ENCODE results near the gene APOBEC3B. TPM values are rescaled to one million over a fixed set of nuclear protein-coding genes. Genes with fewer than 3 reads are reported as not detected.

The APOBEC3B gene
- total and polyA plus RNA-seq, 9 of the 15 experiments (the other 6 are each of a cell fraction or from before 2014, with no cell fraction given) = 5.9 to 166 (median 43.2) TPM

DNA sequence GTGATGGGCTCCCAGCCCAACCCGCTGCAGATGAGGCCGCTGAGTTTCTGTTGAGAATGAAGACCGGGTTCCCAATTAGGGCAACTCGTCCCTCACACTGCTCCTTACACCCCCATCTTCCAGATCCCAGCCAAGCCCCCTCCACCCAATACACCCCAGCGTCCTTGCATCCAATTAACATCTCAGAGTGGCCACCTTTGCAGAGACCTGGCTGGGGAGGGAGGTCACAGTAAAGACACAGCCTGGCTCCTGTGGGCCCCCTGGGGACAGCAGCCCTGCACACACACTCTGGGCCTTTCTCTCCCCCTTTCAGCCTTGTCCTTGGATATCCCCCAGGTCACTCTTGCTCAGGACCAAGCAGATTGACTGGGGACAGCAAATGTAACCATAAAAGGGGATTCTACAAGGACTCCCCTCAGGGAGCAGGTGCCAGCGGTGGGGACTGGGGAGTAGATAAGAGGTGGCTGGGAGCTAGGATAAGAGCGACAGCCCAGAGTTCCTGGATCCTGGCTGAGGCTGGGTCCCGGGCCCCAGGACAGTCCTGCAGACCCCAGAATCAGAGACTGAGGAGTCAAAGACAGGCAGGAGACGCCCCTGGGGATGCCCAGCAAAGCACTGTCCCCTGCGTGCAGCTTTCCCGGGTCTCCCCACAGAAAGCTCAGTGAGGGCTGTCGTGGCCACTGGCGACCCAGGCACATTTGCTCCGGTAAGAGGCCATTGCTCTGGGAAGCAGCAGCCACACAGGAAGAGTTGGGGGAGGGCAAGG, 16.4 kb upstream of the APOBEC3B start:
- no TSS peak for BruUV-seq (replicated peaks)
- peak; percentile 12; the same call in 1 of the 2 replicates for TF ChIP-seq EP300 (IDR thresholded peaks at IDR 0.05; ENCODE audit: low read length)
- TF ChIP-seq MTA2 (IDR thresholded peaks at IDR 0.05; ENCODE audit: low read depth) = 0 out of 2 replicates have a peak, but pooled peaks have one; percentile 22
- TF ChIP-seq RAD51 (IDR thresholded peaks at IDR 0.05; ENCODE audit: borderline replicate concordance, low read depth) = no peak
- peak; percentile 67 for TF ChIP-seq TCF3 (CRISPR knock-in tag; IDR thresholded peaks at IDR 0.05)
- TF ChIP-seq, protein P1, sequence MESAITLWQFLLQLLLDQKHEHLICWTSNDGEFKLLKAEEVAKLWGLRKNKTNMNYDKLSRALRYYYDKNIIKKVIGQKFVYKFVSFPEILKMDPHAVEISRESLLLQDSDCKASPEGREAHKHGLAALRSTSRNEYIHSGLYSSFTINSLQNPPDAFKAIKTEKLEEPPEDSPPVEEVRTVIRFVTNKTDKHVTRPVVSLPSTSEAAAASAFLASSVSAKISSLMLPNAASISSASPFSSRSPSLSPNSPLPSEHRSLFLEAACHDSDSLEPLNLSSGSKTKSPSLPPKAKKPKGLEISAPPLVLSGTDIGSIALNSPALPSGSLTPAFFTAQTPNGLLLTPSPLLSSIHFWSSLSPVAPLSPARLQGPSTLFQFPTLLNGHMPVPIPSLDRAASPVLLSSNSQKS (CRISPR knock-in tag; IDR thresholded peaks at IDR 0.05) = no peak
- no peak for TF ChIP-seq GTF2A2 (tag; IDR thresholded peaks at IDR 0.05)
- TF ChIP-seq, protein P2, sequence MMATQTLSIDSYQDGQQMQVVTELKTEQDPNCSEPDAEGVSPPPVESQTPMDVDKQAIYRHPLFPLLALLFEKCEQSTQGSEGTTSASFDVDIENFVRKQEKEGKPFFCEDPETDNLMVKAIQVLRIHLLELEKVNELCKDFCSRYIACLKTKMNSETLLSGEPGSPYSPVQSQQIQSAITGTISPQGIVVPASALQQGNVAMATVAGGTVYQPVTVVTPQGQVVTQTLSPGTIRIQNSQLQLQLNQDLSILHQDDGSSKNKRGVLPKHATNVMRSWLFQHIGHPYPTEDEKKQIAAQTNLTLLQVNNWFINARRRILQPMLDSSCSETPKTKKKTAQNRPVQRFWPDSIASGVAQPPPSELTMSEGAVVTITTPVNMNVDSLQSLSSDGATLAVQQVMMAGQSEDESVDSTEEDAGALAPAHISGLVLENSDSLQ (IDR thresholded peaks at IDR 0.05) = no peak
- peak; percentile 64 for TF ChIP-seq ARID1B (IDR thresholded peaks at IDR 0.05)
- no peak for TF ChIP-seq SIRT6 (IDR thresholded peaks at IDR 0.05; ENCODE audit: low read depth, low read length)
- no peak for TF ChIP-seq ZNF586 (CRISPR knock-in tag; conservative IDR thresholded peaks at IDR 0.05)
- TF ChIP-seq SREBF1 (IDR thresholded peaks at IDR 0.05; ENCODE audit: borderline replicate concordance, low read depth, low read length) = no peak
- TF ChIP-seq RBM14 (IDR thresholded peaks at IDR 0.05; ENCODE audit: borderline replicate concordance, insufficient read depth, low read depth, low read length) = no peak
- TF ChIP-seq PRMT5 (CRISPR knock-in tag; IDR thresholded peaks at IDR 0.05) = no peak
- no peak for TF ChIP-seq BDP1 (IDR thresholded peaks at IDR 0.05; ENCODE audit: insufficient read depth, insufficient read length)
- no peak for TF ChIP-seq RBM25 (IDR thresholded peaks at IDR 0.05; ENCODE audit: low read depth, low read length, severe bottlenecking)
- TF ChIP-seq, protein P3, sequence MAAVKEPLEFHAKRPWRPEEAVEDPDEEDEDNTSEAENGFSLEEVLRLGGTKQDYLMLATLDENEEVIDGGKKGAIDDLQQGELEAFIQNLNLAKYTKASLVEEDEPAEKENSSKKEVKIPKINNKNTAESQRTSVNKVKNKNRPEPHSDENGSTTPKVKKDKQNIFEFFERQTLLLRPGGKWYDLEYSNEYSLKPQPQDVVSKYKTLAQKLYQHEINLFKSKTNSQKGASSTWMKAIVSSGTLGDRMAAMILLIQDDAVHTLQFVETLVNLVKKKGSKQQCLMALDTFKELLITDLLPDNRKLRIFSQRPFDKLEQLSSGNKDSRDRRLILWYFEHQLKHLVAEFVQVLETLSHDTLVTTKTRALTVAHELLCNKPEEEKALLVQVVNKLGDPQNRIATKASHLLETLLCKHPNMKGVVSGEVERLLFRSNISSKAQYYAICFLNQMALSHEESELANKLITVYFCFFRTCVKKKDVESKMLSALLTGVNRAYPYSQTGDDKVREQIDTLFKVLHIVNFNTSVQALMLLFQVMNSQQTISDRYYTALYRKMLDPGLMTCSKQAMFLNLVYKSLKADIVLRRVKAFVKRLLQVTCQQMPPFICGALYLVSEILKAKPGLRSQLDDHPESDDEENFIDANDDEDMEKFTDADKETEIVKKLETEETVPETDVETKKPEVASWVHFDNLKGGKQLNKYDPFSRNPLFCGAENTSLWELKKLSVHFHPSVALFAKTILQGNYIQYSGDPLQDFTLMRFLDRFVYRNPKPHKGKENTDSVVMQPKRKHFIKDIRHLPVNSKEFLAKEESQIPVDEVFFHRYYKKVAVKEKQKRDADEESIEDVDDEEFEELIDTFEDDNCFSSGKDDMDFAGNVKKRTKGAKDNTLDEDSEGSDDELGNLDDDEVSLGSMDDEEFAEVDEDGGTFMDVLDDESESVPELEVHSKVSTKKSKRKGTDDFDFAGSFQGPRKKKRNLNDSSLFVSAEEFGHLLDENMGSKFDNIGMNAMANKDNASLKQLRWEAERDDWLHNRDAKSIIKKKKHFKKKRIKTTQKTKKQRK (IDR thresholded peaks at IDR 0.05; ENCODE audit: borderline replicate concordance, low read depth, low read length) = no peak
- TF ChIP-seq RHOXF2B (CRISPR knock-in tag; conservative IDR thresholded peaks at IDR 0.05) = no peak

More for the DNA sequence above, 16.4 kb upstream of the APOBEC3B start:
- no peak for FAIRE-seq
- DNase-seq (ENCODE audit: extremely low read depth in 1 of 4, low spot score in 3 of 4) = peak in 3 of 4 experiments; percentile 27 to 37 (median 28)
- Histone ChIP-seq H3K9ac (ENCODE audit: insufficient read depth in 1 of 2, low read depth in 2 of 2, low read length in 2 of 2) (peak overlapping the region in 1 of 2 experiments; percentile 76; a peak in 2 of 4 replicates), H4K20me1 (replicated peaks; ENCODE audit: control insufficient read depth, insufficient read depth, low read length) (no peaks in the 10 kb centered on the region), H3K9me1 (ENCODE audit: control insufficient read depth, insufficient read depth, low read length) (no peaks in the 10 kb centered on the region), H3K79me2 (ENCODE audit: control insufficient read depth, insufficient read depth, low read length) (no peaks in the 10 kb centered on the region), H3K27ac (ENCODE audit: extremely low read depth, low read depth, low read length) (no peak overlapping the region), H3K36me3 (ENCODE audit: control insufficient read depth, insufficient read depth, low read length) (no peaks in the 10 kb centered on the region), H3K9me3 (replicated peaks; ENCODE audit: control insufficient read depth, insufficient read depth, low read depth, low read length) (no peaks in the 10 kb centered on the region), H3K27me3 (ENCODE audit: control insufficient read depth in 2 of 2, insufficient read depth in 2 of 2, low read length in 2 of 2) (peaks cover 0 to 22% of the 10 kb centered on the region in 2 experiments; a peak in 2 of 5 replicates), H3K4me2 (ENCODE audit: insufficient read depth, low read length) (peak overlapping the region; percentile 41; the same call in 1 of the 2 replicates), H3K4me1 (replicated peaks in 1 of 2; ENCODE audit: control insufficient read depth in 2 of 2, insufficient read depth in 2 of 2, low read length in 2 of 2) (peaks cover 10 to 37% of the 10 kb centered on the region in 2 experiments; a peak in 4 of 5 replicates), H2AFZ (ENCODE audit: low read depth, low read length) (no peak overlapping the region), H3K4me3 (no peak overlapping the region)
- peak; percentile 51 for ATAC-seq
- intact Hi-C loops (cut with micrococcal nuclease) = no loop called here
- 2% methylated on average over 7 of the region's 14 CpGs for WGBS (ENCODE audit: insufficient coverage, low coverage, missing lambda C conversion rate)
- CTCF ChIA-PET (ENCODE audit: low intra/inter-chr PET ratio) = no interaction called here
- POLR2A ChIA-PET = interaction anchor here (0.6 kb wide), 2 partner anchors 39 to 94 kb away, joined by 3 to 5 read pairs; partner anchors contain the start of gene CBX6
- in situ Hi-C loops (cut with MboI) = no loop called here

Measured in K562 (cell line).